EL (cell line): Measurements from ENCODE around the gene MRPL51.

ENCODE experiments used
- DNase-seq: peaks from one replicate; pipeline ENCODE4 v3.0.0-alpha.2; 2016

The MRPL51 gene

GRCh38 chr12:6492838-6493496 lies at the start of gene MRPL51:
Gene MRPL51 (minus strand): TSS chr12:6493262. CDS start chr12:6493136, 126 bp downstream.
- DNase-seq, result peak; percentile 94

DNA sequence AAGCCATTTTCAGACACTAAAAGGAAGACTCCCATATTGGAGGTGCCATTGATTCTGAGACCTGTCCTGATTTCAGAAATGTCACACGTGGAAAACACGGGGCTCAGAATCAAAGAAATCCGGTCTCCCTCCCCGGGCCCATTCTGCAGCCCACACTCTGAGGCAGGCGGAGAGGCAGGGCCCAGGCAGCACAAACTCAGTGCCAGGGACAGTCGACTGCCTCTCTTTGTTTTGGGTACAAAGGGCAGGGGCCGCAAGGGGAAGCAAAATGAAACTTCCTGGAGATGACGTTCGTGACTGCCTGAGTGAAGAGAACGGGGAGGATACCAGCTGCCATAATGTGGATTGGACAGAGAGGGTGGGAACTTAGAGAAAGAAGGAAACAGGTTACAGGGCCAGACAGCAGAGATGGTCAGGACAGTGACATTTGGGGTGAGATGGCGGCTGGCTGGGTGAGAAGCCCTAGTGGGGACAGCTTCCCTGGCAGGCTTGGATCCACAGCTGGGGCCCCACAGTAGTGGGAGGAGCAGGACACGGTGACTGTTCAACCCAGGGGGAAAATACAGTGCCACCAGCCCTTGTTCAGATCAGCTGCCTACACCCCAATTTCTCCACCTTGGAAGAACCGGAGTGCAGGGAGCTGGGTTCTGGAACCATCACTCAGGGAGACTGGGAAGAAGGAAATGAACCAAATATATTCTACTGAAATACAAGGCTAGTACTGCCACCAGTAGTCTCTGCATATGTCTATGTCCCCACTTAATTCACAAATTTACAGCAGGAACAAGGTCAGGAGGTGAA lies 49.3 kb upstream of the MRPL51 start:
- DNase-seq, result no peak

DNA sequence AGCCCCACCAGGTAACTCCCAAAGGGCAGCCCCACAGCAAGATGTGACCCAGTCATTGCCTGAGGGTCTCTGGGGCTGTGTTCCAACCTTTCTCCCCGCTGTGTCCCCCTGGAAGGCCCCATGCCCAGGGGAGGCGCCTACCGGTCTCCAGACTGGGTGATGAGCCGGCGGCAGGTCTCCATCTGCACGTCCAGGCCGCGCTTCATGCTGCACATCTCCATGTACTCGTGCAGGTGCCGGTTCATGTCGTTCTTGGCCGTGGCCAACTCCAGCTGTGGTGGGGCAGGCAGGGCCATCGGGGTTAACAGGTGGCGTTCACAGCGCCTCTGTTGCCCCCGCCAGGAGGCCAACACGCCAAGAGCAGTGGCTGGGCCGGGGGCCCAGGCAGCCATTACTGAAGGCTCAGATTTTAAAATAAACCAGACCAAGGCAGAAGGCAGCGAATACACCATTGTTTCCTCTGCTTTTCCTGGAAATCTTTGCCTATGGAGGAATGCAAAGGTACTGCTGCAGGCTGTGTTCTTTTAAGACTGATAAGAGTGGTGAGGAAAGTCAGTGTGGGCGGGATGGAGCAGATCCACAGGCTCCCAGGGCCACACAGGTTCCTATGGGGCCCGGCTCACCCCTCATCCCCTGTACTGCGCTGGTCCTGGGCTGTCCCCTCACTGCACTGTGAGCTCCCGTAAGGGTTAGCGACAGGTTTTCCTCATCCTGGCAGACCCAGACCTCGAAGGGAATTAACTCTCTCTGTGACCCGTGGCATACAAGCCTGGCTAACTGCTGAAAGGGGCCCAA lies 48.5 kb upstream of the MRPL51 start:
- no peak for DNase-seq

DNA sequence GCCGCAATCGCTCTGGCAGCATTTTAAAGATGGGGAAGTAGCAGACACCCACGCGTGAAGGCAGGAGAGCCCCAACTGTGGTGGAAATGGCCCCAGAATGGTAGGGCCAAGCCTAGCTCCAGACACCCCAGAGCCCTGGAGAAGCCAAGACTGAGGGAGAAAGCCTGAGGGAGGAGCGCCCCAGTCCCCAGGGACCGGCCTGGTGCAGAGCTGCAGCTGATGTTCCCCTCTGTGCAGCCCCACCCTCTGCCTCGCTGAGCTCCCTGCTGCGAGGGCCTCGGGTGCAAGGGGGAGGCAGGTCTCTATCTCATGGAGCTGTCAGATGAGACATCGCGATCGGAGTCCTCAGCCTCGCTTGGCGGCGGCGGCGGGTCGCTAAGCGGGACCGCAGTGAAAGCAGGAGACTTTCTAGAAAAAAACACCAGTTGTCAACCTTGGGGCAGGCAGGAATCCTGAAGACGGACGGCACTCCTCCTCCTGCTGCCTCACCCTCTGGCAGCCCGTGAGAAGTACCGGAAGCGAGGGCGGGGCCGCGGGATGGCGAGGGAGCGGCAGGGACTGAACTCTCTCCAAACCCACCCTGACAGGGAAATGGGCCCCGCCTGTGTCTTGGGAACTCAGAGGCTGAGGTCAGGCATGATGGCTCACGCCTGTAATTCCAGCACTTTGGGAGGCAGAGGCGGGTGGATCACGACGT lies 47.3 kb upstream of the MRPL51 start:
- peak; percentile 97 for DNase-seq

- DNase-seq, result peak; percentile 30
These were observed 46.7 kb upstream of the MRPL51 start for GRCh38 chr12:6539707-6540134.

DNA sequence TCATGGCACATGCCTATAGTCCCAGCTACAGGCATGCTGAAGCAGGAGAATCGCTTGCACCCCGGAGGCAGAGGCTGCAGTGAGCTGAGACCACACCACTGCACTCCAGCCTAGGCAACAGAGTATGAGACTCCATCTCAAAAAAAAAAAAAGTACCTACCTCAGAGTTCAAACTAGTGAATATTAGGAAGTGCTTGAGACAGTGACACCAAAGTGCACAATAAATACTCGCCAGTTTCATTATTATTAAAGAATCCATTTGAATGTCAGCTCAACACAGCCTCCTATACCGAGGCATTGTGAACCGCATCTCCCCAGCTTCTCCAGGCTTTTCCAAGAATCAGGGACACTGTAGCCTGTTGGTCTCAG lies 46.2 kb upstream of the MRPL51 start:
- DNase-seq, result peak; percentile 65

- DNase-seq, result peak; percentile 73
These were observed 45.6 kb upstream of the MRPL51 start for GRCh38 chr12:6538420-6539313.

DNA sequence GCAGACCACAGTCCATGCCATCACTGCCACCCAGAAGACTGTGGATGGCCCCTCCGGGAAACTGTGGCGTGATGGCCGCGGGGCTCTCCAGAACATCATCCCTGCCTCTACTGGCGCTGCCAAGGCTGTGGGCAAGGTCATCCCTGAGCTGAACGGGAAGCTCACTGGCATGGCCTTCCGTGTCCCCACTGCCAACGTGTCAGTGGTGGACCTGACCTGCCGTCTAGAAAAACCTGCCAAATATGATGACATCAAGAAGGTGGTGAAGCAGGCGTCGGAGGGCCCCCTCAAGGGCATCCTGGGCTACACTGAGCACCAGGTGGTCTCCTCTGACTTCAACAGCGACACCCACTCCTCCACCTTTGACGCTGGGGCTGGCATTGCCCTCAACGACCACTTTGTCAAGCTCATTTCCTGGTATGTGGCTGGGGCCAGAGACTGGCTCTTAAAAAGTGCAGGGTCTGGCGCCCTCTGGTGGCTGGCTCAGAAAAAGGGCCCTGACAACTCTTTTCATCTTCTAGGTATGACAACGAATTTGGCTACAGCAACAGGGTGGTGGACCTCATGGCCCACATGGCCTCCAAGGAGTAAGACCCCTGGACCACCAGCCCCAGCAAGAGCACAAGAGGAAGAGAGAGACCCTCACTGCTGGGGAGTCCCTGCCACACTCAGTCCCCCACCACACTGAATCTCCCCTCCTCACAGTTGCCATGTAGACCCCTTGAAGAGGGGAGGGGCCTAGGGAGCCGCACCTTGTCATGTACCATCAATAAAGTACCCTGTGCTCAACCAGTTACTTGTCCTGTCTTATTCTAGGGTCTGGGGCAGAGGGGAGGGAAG lies 44.7 kb upstream of the MRPL51 start:
- DNase-seq, result peak; percentile 83

GRCh38 chr12:6536894-6537579 lies 44.0 kb upstream of the MRPL51 start:
- DNase-seq, result peak; percentile 37

- peak; percentile 29 for DNase-seq
These were observed 43.1 kb upstream of the MRPL51 start for GRCh38 chr12:6535960-6536847.

DNA sequence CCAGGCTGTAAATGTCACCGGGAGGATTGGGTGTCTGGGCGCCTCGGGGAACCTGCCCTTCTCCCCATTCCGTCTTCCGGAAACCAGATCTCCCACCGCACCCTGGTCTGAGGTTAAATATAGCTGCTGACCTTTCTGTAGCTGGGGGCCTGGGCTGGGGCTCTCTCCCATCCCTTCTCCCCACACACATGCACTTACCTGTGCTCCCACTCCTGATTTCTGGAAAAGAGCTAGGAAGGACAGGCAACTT lies 42.6 kb upstream of the MRPL51 start:
- no peak for DNase-seq

- DNase-seq, result peak; percentile 63
These were observed 42.1 kb upstream of the MRPL51 start for GRCh38 chr12:6534945-6535696.

- DNase-seq, result no peak
These were observed 41.6 kb upstream of the MRPL51 start for GRCh38 chr12:6534695-6534944.

DNA sequence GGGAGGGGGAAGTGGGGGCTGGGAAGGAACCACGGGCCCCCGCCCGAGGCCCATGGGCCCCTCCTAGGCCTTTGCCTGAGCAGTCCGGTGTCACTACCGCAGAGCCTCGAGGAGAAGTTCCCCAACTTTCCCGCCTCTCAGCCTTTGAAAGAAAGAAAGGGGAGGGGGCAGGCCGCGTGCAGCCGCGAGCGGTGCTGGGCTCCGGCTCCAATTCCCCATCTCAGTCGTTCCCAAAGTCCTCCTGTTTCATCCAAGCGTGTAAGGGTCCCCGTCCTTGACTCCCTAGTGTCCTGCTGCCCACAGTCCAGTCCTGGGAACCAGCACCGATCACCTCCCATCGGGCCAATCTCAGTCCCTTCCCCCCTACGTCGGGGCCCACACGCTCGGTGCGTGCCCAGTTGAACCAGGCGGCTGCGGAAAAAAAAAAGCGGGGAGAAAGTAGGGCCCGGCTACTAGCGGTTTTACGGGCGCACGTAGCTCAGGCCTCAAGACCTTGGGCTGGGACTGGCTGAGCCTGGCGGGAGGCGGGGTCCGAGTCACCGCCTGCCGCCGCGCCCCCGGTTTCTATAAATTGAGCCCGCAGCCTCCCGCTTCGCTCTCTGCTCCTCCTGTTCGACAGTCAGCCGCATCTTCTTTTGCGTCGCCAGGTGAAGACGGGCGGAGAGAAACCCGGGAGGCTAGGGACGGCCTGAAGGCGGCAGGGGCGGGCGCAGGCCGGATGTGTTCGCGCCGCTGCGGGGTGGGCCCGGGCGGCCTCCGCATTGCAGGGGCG lies 41.0 kb upstream of the MRPL51 start, which contains the start of gene GAPDH:
GAPDH (plus strand) TSS at position 595 of the 772 bp plus-strand sequence. CDS start 316 bp downstream, outside the sequence.
- DNase-seq, result peak; percentile 99

- DNase-seq, result no peak
These were observed 40.5 kb upstream of the MRPL51 start for GRCh38 chr12:6533653-6533922.

GRCh38 chr12:6532927-6533652 lies 40.0 kb upstream of the MRPL51 start:
- peak; percentile 93 for DNase-seq

DNA sequence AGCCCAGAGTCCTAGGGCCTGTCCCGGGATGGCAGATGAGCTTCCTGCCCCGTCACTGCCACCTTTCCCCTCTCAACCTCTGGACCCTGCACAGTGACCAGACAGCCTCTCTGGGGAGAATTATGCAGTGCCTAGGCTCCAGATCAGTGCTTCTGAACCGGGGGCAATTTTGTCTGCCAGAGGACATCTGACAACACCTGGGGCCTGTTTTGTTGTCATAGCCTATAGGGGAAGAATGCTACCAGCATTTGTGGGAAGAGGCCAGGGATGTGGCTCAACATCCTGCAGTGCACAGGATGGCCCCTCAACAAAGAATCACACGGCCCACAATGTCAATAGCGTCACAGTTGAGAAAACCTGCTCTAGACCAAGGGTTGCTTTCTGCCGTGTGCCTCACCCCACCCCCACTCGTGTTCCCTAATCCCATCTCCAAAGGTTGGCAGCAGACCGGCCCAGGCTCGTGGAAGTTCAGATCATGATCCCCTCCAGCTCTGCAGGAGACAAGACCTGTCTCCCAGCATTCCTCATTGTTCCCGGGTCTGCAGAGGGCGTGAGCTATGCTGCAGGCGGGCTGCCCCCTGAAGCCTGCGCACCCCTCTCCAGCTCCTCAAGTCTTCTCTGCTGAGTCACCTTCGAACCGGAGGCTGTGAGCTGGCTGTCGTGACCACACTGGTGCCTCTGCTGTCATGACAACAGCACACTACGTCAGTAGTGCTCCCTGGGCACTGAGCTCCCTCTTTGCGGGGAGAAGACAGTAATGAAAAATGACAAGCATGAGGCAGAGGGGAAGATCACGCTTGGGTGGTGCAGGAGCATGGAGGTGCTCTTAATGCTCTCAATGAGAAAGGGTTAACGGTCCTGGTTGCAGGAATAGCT lies 39.2 kb upstream of the MRPL51 start:
- DNase-seq, result peak; percentile 99
